ENCODE measurements around the gene FXYD5. TPM values are rescaled to one million over a fixed set of nuclear protein-coding genes. Genes with fewer than 3 reads are reported as not detected.

The FXYD5 gene
- total and polyA plus RNA-seq, 9 of the 15 experiments (the other 6 are each of a cell fraction or from before 2014, with no cell fraction given), result 104 to 537 (median 174) TPM

- no peak for TF ChIP-seq SLC30A9 (CRISPR knock-in tag; IDR thresholded peaks at IDR 0.05)
- TF ChIP-seq THRAP3 (IDR thresholded peaks at IDR 0.05; ENCODE audit: borderline replicate concordance), result no peak
- TF ChIP-seq, protein P1, sequence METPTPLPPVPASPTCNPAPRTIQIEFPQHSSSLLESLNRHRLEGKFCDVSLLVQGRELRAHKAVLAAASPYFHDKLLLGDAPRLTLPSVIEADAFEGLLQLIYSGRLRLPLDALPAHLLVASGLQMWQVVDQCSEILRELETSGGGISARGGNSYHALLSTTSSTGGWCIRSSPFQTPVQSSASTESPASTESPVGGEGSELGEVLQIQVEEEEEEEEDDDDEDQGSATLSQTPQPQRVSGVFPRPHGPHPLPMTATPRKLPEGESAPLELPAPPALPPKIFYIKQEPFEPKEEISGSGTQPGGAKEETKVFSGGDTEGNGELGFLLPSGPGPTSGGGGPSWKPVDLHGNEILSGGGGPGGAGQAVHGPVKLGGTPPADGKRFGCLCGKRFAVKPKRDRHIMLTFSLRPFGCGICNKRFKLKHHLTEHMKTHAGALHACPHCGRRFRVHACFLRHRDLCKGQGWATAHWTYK (CRISPR knock-in tag; IDR thresholded peaks at IDR 0.05), result 0 out of 2 replicates have a peak, but pooled peaks have one; percentile 17
- no peak for TF ChIP-seq RBM25 (IDR thresholded peaks at IDR 0.05; ENCODE audit: low read depth, low read length, severe bottlenecking)
- TF ChIP-seq PRMT5 (CRISPR knock-in tag; IDR thresholded peaks at IDR 0.05), result no peak
- TF ChIP-seq MYBL2 (IDR thresholded peaks at IDR 0.05; ENCODE audit: low read depth), result no peak
- no peak for TF ChIP-seq MYBL2 (CRISPR knock-in tag; IDR thresholded peaks at IDR 0.05; ENCODE audit: borderline replicate concordance)
- TF ChIP-seq NFRKB (IDR thresholded peaks at IDR 0.05; ENCODE audit: low read depth), result no peak
- TF ChIP-seq ZNF695 (CRISPR knock-in tag; IDR thresholded peaks at IDR 0.05), result no peak
- TF ChIP-seq MTA3 (IDR thresholded peaks at IDR 0.05; ENCODE audit: borderline replicate concordance), result peak; percentile 69; the same call in 1 of the 2 replicates
- TF ChIP-seq ELF2 (CRISPR knock-in tag; IDR thresholded peaks at IDR 0.05), result no peak
- TF ChIP-seq ZNF140 (CRISPR knock-in tag; IDR thresholded peaks at IDR 0.05), result no peak
- peak; percentile 39; the same call in 1 of the 2 replicates for TF ChIP-seq ATF7 (IDR thresholded peaks at IDR 0.05)
- TF ChIP-seq ZNF639 (CRISPR knock-in tag; conservative IDR thresholded peaks at IDR 0.05 in 1 of 2, IDR thresholded peaks at IDR 0.05 in 1 of 2), result no peak
- no peak for TF ChIP-seq ZBTB12 (CRISPR knock-in tag; IDR thresholded peaks at IDR 0.05)
- TF ChIP-seq, protein P2, sequence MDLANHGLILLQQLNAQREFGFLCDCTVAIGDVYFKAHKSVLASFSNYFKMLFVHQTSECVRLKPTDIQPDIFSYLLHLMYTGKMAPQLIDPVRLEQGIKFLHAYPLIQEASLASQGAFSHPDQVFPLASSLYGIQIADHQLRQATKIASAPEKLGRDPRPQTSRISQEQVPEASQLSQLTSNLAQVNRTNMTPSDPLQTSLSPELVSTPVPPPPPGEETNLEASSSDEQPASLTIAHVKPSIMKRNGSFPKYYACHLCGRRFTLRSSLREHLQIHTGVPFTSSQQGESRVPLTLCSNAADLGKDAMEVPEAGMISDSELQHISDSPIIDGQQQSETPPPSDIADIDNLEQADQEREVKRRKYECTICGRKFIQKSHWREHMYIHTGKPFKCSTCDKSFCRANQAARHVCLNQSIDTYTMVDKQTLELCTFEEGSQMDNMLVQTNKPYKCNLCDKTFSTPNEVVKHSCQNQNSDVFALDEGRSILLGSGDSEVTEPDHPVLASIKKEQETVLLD (IDR thresholded peaks at IDR 0.05), result peak; percentile 100
- no peak for TF ChIP-seq GTF2E2 (tag; IDR thresholded peaks at IDR 0.05)
- no peak for TF ChIP-seq MEF2D (tag; conservative IDR thresholded peaks at IDR 0.05; ENCODE audit: low read depth)
- TF ChIP-seq, protein P3, sequence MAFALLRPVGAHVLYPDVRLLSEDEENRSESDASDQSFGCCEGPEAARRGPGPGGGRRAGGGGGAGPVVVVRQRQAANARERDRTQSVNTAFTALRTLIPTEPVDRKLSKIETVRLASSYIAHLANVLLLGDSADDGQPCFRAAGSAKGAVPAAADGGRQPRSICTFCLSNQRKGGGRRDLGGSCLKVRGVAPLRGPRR (CRISPR knock-in tag; IDR thresholded peaks at IDR 0.05), result no peak
- no peak for TF ChIP-seq ZNF785 (CRISPR knock-in tag; IDR thresholded peaks at IDR 0.05)
- no peak for TF ChIP-seq ZNF347 (CRISPR knock-in tag; IDR thresholded peaks at IDR 0.05; ENCODE audit: low read depth)
- TF ChIP-seq, protein P4, sequence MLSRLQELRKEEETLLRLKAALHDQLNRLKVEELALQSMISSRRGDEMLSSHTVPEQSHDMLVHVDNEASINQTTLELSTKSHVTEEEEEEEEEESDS (CRISPR knock-in tag; IDR thresholded peaks at IDR 0.05), result no peak
Observed at GRCh38 chr19:35124098-35125060, 30.2 kb upstream of the FXYD5 start (continued).
